A549 (cell line): Measurements from ENCODE around the gene GNB4.

Experiments
- CHD2 ChIP-seq: fragments of 150-350 bp; IDR thresholded peaks from 2 replicates; pipeline ENCODE4 v1.6.1; 2014; ENCODE audit warnings: low read length; ENCODE audit not compliant: partially characterized antibody
- CTCF ChIP-seq: fragments of >200 bp; sonication (Bioruptor Twin); formaldehyde crosslinking; IDR thresholded peaks from 3 replicates; pipeline ENCODE4 v1.5.1; 2016
- HES2 ChIP-seq: fragments of >200 bp; sonication (Bioruptor Twin); formaldehyde crosslinking; IDR thresholded peaks from 2 replicates; pipeline ENCODE4 v1.6.1; 2016
- HMGXB4 ChIP-seq: fragments of 250-450 bp; sonication (Bioruptor Pico); IDR thresholded peaks from 2 replicates; pipeline ENCODE4 v1.5.0; 2021; ENCODE audit warnings: mild to moderate bottlenecking, moderate library complexity, borderline replicate concordance
- MAX ChIP-seq: IDR thresholded peaks from 2 replicates; pipeline ENCODE4 v1.6.1; 2012
- MYC ChIP-seq: IDR thresholded peaks from 2 replicates; pipeline ENCODE4 v1.6.1; 2012; ENCODE audit warnings: mild to moderate bottlenecking, inconsistent platforms, low read length, improper control_type of control experiment, borderline replicate concordance
- POLR2A ChIP-seq: IDR thresholded peaks from 2 replicates; pipeline ENCODE4 v1.6.1; 2012; ENCODE audit warnings: mild to moderate bottlenecking, low read length
- RAD21 ChIP-seq, 2 experiments: fragments of >200 bp in 1 of 2; sonication (Bioruptor Twin) in 1 of 2; formaldehyde crosslinking in 1 of 2; IDR thresholded peaks in 1 of 2; conservative IDR thresholded peaks in 1 of 2; 2 replicates in 1 of 2; 3 replicates in 1 of 2; pipeline ENCODE4 v1.6.1; 2012 to 2018; ENCODE audit warnings: inconsistent platforms in 1 of 2
- REST ChIP-seq: fragments of 200-600 bp; sonication (generic); IDR thresholded peaks from 2 replicates; pipeline ENCODE4 v1.6.1; 2016; ENCODE audit warnings: antibody characterized with exemption, mild to moderate bottlenecking, moderate library complexity
- RFX5 ChIP-seq: fragments of 450-650 bp; IDR thresholded peaks from 2 replicates; pipeline ENCODE4 v1.7.1; 2014; ENCODE audit warnings: antibody characterized with exemption, mild to moderate bottlenecking, moderate library complexity

- TF ChIP-seq HES2, result no peak
- TF ChIP-seq CTCF, result no peak
- no peak for TF ChIP-seq MAX
- no peak for TF ChIP-seq RFX5
- TF ChIP-seq RAD21 (conservative IDR thresholded peaks at IDR 0.05 in 1 of 2, IDR thresholded peaks at IDR 0.05 in 1 of 2), result no peak
- no peak for TF ChIP-seq POLR2A
- TF ChIP-seq MYC, result no peak
- no peak for TF ChIP-seq REST
- no peak for TF ChIP-seq CHD2
- TF ChIP-seq HMGXB4 (CRISPR knock-in tag), result no peak
Observed at GRCh38 chr3:179410331-179410730, 40.9 kb downstream of the GNB4 start.
